Measurements from ENCODE around the gene PARD6A. TPM values are rescaled to one million over a fixed set of nuclear protein-coding genes. Genes with fewer than 3 reads are reported as not detected.
"Not testable (repeated sequence)": the region's sequence is repeated elsewhere in the genome, so short reads cannot be mapped to it uniquely, and the experiment has no call there.

PARD6A gene
- total RNA-seq, 2 experiments from 2014 or later, result 4.5 to 4.7 TPM

DNA sequence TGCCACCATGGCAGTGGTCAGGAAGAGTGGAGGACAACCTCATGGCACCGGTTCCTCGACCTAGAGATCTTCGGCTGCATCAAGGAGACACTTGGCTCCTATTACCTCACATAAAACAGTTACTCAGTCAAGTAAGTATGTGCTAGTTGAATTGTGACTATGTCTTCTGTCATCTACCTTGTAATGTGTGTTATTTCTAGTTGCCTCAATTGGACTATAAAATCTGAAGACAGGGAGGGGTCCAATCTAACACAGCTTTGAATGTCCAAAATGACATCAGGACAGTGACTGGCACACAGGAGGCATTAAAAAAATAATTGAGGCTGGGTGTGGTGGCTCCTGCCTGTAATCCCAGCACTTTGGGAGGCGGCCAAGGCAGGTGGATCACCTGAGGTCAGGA, 23.0 kb downstream of the PARD6A start:
- no peak overlapping the region for H3K4me3 ChIP-seq (ENCODE audit: low read length)
- peak overlapping the region; percentile 11 for H3K27ac Mint-ChIP-seq
- H3K4me3 Mint-ChIP-seq, result no peak overlapping the region
- ChIA-PET CTCF (no interaction called here), POLR2A (no interaction called here)
- no peak for ATAC-seq (ENCODE audit: poor library complexity)
- H3K9me3 Mint-ChIP-seq, result no peaks in the 10 kb centered on the region
- peaks cover 21% of the 10 kb centered on the region for H3K4me1 Mint-ChIP-seq (ENCODE audit: low read depth)
- no peaks in the 10 kb centered on the region for H3K27me3 ChIP-seq (ENCODE audit: control insufficient read depth in 1 of 2, insufficient read depth in 2 of 2, low read length in 2 of 2)
- peaks cover 17% of the 10 kb centered on the region for H3K4me1 ChIP-seq (ENCODE audit: insufficient read depth, low read length)
- intact Hi-C loops (cut with DNase I, micrococcal nuclease), result no loop called here
- H3K36me3 Mint-ChIP-seq (ENCODE audit: low read depth), result peaks cover 22% of the 10 kb centered on the region
- DNase-seq, result no peak
- H3K9me3 ChIP-seq (ENCODE audit: control insufficient read depth in 1 of 2, insufficient read depth in 1 of 2, low read length in 2 of 2), result no peaks in the 10 kb centered on the region
- H3K36me3 ChIP-seq (ENCODE audit: insufficient read depth, low read length), result peaks cover 25% of the 10 kb centered on the region
- TF ChIP-seq, protein P1, sequence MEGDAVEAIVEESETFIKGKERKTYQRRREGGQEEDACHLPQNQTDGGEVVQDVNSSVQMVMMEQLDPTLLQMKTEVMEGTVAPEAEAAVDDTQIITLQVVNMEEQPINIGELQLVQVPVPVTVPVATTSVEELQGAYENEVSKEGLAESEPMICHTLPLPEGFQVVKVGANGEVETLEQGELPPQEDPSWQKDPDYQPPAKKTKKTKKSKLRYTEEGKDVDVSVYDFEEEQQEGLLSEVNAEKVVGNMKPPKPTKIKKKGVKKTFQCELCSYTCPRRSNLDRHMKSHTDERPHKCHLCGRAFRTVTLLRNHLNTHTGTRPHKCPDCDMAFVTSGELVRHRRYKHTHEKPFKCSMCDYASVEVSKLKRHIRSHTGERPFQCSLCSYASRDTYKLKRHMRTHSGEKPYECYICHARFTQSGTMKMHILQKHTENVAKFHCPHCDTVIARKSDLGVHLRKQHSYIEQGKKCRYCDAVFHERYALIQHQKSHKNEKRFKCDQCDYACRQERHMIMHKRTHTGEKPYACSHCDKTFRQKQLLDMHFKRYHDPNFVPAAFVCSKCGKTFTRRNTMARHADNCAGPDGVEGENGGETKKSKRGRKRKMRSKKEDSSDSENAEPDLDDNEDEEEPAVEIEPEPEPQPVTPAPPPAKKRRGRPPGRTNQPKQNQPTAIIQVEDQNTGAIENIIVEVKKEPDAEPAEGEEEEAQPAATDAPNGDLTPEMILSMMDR (IDR thresholded peaks at IDR 0.05), result no peak
- no peaks in the 10 kb centered on the region for H3K27me3 Mint-ChIP-seq
- no peak overlapping the region for H3K27ac ChIP-seq (ENCODE audit: low read depth in 1 of 2, low read length in 2 of 2)

DNA sequence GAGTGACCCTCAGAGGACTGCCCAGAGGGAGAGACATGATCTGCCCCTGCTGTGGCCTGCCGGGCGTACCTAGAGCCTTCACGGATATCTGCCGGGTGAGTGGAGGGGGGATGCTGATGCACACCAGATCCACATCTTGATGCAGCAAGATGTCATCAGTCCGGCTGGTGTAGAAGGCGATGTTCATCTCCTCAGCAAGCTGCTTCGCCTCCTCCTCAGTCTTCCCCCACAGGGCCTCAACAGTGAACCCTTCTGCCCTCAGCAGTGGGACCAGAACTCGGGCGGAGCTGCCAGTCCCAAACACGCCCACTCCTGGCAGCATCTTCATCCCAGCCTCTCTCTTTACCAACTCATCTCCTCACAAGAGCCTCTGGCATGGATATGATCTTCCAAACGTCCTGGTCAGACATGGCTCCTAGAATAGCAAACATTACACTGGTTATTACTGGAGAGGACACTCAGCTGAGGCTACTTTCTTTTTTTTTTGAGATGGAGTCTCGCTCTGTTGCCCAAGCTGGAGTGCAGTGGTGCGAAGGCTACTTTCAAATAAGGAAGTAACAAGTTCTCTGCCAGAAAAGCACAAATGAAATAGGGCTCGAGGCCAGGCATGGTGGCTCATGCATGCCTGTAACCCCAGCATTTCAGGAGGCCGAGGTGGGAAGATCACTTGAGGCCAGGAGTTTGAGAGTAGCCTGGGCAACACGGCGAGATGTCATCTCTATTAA, 24.8 kb downstream of the PARD6A start:
- no peak for DNase-seq
- Mint-ChIP-seq H3K4me1 (ENCODE audit: low read depth) (peaks cover 21% of the 10 kb centered on the region), H3K27ac (peak overlapping the region; percentile 78), H3K36me3 (ENCODE audit: low read depth) (peaks cover 22% of the 10 kb centered on the region), H3K4me3 (no peak overlapping the region), H3K9me3 (no peaks in the 10 kb centered on the region), H3K27me3 (no peaks in the 10 kb centered on the region)
- POLR2A ChIA-PET, result interaction anchor here (1.5 kb wide), 1 partner anchor 34 kb away, joined by 3 read pairs; the partner anchor contains the start of gene GFOD2
- Histone ChIP-seq H3K9me3 (ENCODE audit: control insufficient read depth in 1 of 2, insufficient read depth in 1 of 2, low read length in 2 of 2) (no peaks in the 10 kb centered on the region), H3K4me1 (ENCODE audit: insufficient read depth, low read length) (peaks cover 17% of the 10 kb centered on the region), H3K27me3 (ENCODE audit: control insufficient read depth in 1 of 2, insufficient read depth in 2 of 2, low read length in 2 of 2) (no peaks in the 10 kb centered on the region), H3K36me3 (ENCODE audit: insufficient read depth, low read length) (peaks cover 27% of the 10 kb centered on the region), H3K4me3 (ENCODE audit: low read length) (no peak overlapping the region), H3K27ac (ENCODE audit: low read depth in 1 of 2, low read length in 2 of 2) (peak overlapping the region in 1 of 2 donors; percentile 66)
- no peak for ATAC-seq (ENCODE audit: poor library complexity)
- TF ChIP-seq, protein P1 (IDR thresholded peaks at IDR 0.05), result no peak
- CTCF ChIA-PET, result interaction anchor here (0.6 kb wide), 1 partner anchor 173 kb away, joined by 3 read pairs; no protein-coding TSS in a partner anchor
- intact Hi-C loops (cut with DNase I, micrococcal nuclease), result no loop called here

DNA sequence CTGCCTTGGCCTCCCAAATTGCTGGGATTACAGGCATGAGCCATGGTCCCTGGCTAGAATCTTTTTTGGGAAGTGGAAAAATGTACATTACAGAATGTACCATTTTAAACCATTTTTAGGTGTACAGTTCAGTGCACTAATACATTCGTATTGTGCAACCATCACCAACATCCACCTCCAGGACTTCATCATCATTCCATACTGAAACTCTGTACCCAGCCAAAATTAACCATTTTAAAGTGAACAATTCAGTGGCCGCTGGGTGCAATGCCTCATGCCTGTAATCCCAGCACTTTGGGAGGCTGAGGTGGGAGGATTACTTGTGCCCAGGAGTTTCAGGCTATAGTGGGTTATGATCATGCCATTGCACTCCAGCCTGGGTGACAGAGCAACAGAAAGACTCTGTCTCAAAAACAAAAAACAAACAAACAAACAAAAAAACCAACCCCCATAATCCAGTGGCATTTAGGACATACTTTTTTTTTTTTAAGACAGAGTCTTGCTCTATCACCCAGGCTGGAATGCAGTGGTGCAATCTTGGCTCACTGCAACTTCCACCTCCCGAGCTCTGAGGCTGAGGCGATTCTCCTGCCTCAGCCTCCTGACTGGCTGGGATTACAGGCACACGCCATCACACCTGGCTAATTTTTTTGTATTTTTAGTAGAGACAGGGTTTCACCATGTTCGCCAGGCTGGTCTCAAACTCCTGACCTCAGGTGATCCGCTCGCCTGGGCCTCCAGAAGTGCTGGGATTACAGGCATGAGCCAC, 32.9 kb downstream of the PARD6A start:
- H3K27me3 ChIP-seq (ENCODE audit: control insufficient read depth in 1 of 2, insufficient read depth in 2 of 2, low read length in 2 of 2); H3K4me1 ChIP-seq (ENCODE audit: insufficient read depth, low read length); H3K36me3 ChIP-seq (ENCODE audit: insufficient read depth, low read length); H3K4me3 Mint-ChIP-seq; H3K4me3 ChIP-seq (ENCODE audit: low read length); H3K9me3 Mint-ChIP-seq; DNase-seq; H3K9me3 ChIP-seq (ENCODE audit: control insufficient read depth in 1 of 2, insufficient read depth in 1 of 2, low read length in 2 of 2); CTCF ChIA-PET; intact Hi-C loops (cut with DNase I, micrococcal nuclease); H3K27me3 Mint-ChIP-seq; H3K27ac Mint-ChIP-seq; ATAC-seq (ENCODE audit: poor library complexity); H3K27ac ChIP-seq (ENCODE audit: low read depth in 1 of 2, low read length in 2 of 2): not testable (repeated sequence)
- Mint-ChIP-seq H3K4me1 (ENCODE audit: low read depth) (peaks cover 13% of the 10 kb centered on the region), H3K36me3 (ENCODE audit: low read depth) (peaks cover 11% of the 10 kb centered on the region)
- POLR2A ChIA-PET, result interaction anchor here (0.6 kb wide), 1 partner anchor 23 kb away, joined by 3 read pairs; no protein-coding TSS in a partner anchor

Data from CD4-positive, alpha-beta T cell (primary cell).